Colonic mucosa (tissue), 4 donors: ENCODE measurements around the gene PPIL4. TPM values are rescaled to one million over a fixed set of nuclear protein-coding genes. Genes with fewer than 3 reads are reported as not detected.
A peak's percentile ranks its signal among the peaks of the same experiment; 100 is the strongest.

ENCODE experiments used
- DNase-seq: peaks from one replicate; pipeline ENCODE4 v3.0.0-alpha.2; 2020
- H3K27ac ChIP-seq: fragments of 200-600 bp; one replicate; pipeline ENCODE4 v1.8.0; 2021
- H3K27me3 ChIP-seq: fragments of 200-600 bp; one replicate; pipeline ENCODE4 v1.8.0; 2021
- H3K36me3 ChIP-seq: fragments of 200-600 bp; one replicate; pipeline ENCODE4 v1.8.0; 2021
- H3K4me1 ChIP-seq: fragments of 200-600 bp; one replicate; pipeline ENCODE4 v1.8.0; 2021; ENCODE audit warnings: mild to moderate bottlenecking
- H3K4me3 ChIP-seq: fragments of 200-600 bp; one replicate; pipeline ENCODE4 v1.8.0; 2021
- H3K9ac ChIP-seq, 2 donors: one replicate each; pipeline ENCODE4 v1.7.0; 2013; ENCODE audit warnings: control low read depth in 2 of 2, low read depth in 2 of 2, low read length in 2 of 2
- H3K9me3 ChIP-seq: fragments of 200-600 bp; one replicate; pipeline ENCODE4 v1.8.0; 2021
- CTCF ChIP-seq: fragments of 200-600 bp; IDR thresholded peaks from one replicate; pipeline ENCODE4 v1.8.0; 2022; ENCODE audit warnings: antibody characterized with exemption, mild to moderate bottlenecking
- intact Hi-C: fragments of 100-400 bp; cut with DNase I; formaldehyde crosslinking; loops from one replicate; pipeline ENCODE4 v1.14.1; 2022
- total RNA-seq, 2 donors: library from RNA; stranded (reverse); fragmentation: NEBNext Ultra II Directional in 1 of 2; extraction: Animal tissue kit (Norgen Biotek cat#: 25700) in 1 of 2; gene quantifications; one replicate each; pipeline ENCODE4 v1.2.1, GENCODE V29; 2021
- donor health status: healthy.
- donor health status: DM: no; HTN: no; CAD: no.
- donor health status: DM: no; HTN: no; CAD: no.

Gene PPIL4
- total RNA-seq, 2 donors from 2014 or later: 16.0 to 26.8 TPM

- TF ChIP-seq CTCF: no peak
- Histone ChIP-seq H3K27ac (no peak overlapping the region), H3K36me3 (no peaks in the 10 kb centered on the region), H3K4me3 (no peak overlapping the region), H3K4me1 (no peaks in the 10 kb centered on the region), H3K27me3 (no peaks in the 10 kb centered on the region), H3K9ac (no peak overlapping the region), H3K9me3 (no peaks in the 10 kb centered on the region)
- DNase-seq: no peak
- intact Hi-C loops: no loop called here
These were observed 35.0 kb upstream of the PPIL4 start for GRCh38 chr6:149580880-149581279.

DNA sequence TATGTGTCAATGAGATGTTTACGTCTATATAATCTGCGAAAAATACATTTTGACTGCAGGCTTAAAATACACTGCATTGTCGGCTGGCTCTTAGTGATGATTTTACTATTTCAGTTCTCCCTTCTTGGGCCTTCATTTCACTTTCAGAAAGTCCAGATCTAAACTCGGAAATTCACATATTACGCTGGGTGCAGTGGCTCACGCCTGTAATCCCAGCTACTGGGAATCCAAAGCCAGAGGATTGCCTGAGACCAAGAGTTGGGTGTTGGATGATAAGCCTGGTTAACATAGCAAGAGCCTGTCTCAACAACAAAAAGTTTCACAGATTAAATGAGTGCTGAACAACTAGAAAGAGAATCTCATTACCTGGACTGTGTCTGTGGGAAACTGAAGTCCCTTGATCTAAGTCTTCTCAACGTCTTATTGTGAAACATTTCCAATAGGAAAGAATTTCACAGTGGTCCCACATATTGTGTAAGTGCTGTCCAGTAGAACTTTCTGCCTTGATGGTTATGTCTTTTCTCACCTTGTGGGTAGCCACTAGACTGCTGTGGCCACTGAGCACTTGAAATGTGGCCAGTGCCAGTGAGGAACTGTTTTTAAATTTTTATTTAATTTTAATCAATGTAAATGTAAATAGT lies 22.2 kb upstream of the PPIL4 start:
- DNase-seq: no peak
- Histone ChIP-seq H3K4me1 (no peaks in the 10 kb centered on the region), H3K9me3 (no peaks in the 10 kb centered on the region), H3K4me3 (no peak overlapping the region), H3K27ac (no peak overlapping the region), H3K36me3 (no peaks in the 10 kb centered on the region), H3K27me3 (no peaks in the 10 kb centered on the region), H3K9ac (no peak overlapping the region)
- intact Hi-C loops: loop anchor here (5.0 kb wide), 1 partner anchor 149 kb away; the partner anchor contains the start of gene LATS1
- TF ChIP-seq CTCF: no peak

GRCh38 chr6:149567194-149567586 lies 21.3 kb upstream of the PPIL4 start:
- Histone ChIP-seq H3K27me3 (no peaks in the 10 kb centered on the region), H3K36me3 (no peaks in the 10 kb centered on the region), H3K27ac (peak overlapping the region; percentile 91), H3K9ac (peak overlapping the region; percentile 94 to 99), H3K9me3 (no peaks in the 10 kb centered on the region), H3K4me1 (no peaks in the 10 kb centered on the region), H3K4me3 (peak overlapping the region; percentile 98)
- intact Hi-C loops: loop anchor here (5.0 kb wide), 1 partner anchor 150 kb away; the partner anchor contains the start of gene LATS1
- DNase-seq: no peak
- no peak for TF ChIP-seq CTCF

- Histone ChIP-seq H3K36me3 (no peaks in the 10 kb centered on the region), H3K9me3 (no peaks in the 10 kb centered on the region), H3K9ac (peak overlapping the region; percentile 94 to 99), H3K27ac (peak overlapping the region; percentile 91), H3K4me3 (peak overlapping the region; percentile 98), H3K4me1 (no peaks in the 10 kb centered on the region), H3K27me3 (no peaks in the 10 kb centered on the region)
- no peak for TF ChIP-seq CTCF
- DNase-seq: peak; percentile 72
- intact Hi-C loops: loop anchor here (5.0 kb wide), 1 partner anchor 151 kb away; the partner anchor contains the start of gene LATS1
These were observed 20.8 kb upstream of the PPIL4 start for GRCh38 chr6:149566410-149567193.

DNA sequence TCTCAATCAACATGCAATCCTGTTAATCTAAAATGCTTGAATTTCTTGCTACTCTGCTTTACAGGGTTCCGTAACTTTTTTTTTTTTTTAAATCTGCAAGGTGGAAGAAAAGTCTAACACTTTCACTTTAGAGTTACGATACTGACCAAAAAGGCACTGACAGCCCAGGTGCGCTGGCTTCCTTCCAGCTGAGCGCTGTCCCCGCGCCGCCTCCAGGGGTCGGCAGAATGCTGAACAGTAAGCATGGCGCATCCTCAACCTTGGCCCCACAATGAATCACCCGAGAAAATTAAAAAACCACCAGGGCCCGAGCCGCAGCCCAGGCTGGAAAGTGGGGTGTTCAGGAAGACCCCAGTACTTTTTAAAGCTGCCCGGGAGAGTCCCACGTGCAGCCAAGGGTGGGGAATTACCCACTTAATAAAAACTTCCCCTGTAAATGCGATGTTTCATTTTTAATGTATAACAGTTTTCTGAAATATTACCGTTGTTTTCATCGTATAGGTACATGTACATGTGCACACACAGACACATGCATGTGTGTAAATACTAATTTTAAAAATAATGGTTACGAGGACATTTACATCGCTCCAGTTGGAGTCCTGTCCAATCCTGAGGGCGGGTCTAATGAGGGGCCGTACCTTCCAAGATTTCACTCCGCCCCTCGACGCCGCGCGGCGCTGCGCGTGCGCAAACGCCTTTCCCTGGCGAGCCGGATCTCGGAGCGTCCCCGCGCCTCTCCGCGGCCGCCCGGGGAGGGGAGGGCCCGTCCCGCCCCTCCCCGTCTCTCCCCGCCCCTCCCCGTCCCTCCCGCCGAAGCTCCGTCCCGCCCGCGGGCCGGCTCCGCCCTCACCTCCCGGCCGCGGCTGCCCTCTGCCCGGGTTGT lies 19.9 kb upstream of the PPIL4 start, which contains the start of gene GINM1:
Gene GINM1 (plus strand): TSS at position 849 of the 883 bp plus-strand sequence. CDS start 40 bp downstream, outside the sequence.
- H3K9me3 ChIP-seq: no peaks in the 10 kb centered on the region
- DNase-seq: peak; percentile 98
- intact Hi-C loops: loop anchor here (5.0 kb wide), 1 partner anchor 152 kb away; the partner anchor contains the start of gene LATS1
- H3K4me3 ChIP-seq: peak within 1 kb of the TSS; percentile 98
- peak; percentile 48 for TF ChIP-seq CTCF
- no peaks in the 10 kb centered on the region for H3K4me1 ChIP-seq
- peak within 1 kb of the TSS; percentile 91 for H3K27ac ChIP-seq
- no peaks in the 10 kb centered on the region for H3K36me3 ChIP-seq
- H3K27me3 ChIP-seq: no peaks in the 10 kb centered on the region
- H3K9ac ChIP-seq: peak within 1 kb of the TSS; percentile 94 to 99
